GM19463 (cell line): ENCODE results near the gene ARHGAP24.

Source experiments
- ATAC-seq: cut with Tn5 transposase; IDR thresholded peaks from one replicate; pipeline ENCODE4 v1.9.1; 2021; ENCODE audit warnings: mild to moderate bottlenecking, moderate library complexity; ENCODE audit not compliant: unreplicated experiment

The ARHGAP24 gene

GRCh38 chr4:85577307-85577706 is 102.4 kb downstream of the ARHGAP24 start:
- ATAC-seq, result no peak

- no peak for ATAC-seq
Observed at GRCh38 chr4:85579942-85580341, 105.0 kb downstream of the ARHGAP24 start.

GRCh38 chr4:85580489-85580888 is 105.5 kb downstream of the ARHGAP24 start:
- no peak for ATAC-seq

- no peak for ATAC-seq
Observed at GRCh38 chr4:85587952-85588351, 113.0 kb downstream of the ARHGAP24 start.

GRCh38 chr4:85591406-85592098 is 116.6 kb downstream of the ARHGAP24 start:
- ATAC-seq, result no peak

GRCh38 chr4:85595098-85595775 is 120.3 kb downstream of the ARHGAP24 start:
- ATAC-seq, result no peak

GRCh38 chr4:85595796-85596559 is 121.0 kb downstream of the ARHGAP24 start:
- no peak for ATAC-seq

GRCh38 chr4:85598936-85599335 is 124.0 kb downstream of the ARHGAP24 start:
- no peak for ATAC-seq

GRCh38 chr4:85600501-85600900 is 125.6 kb downstream of the ARHGAP24 start:
- no peak for ATAC-seq

GRCh38 chr4:85603437-85604336 is 128.7 kb downstream of the ARHGAP24 start:
- peak; percentile 47 for ATAC-seq

- ATAC-seq, result no peak
Observed at GRCh38 chr4:85606505-85606904, 131.6 kb downstream of the ARHGAP24 start.

- peak; percentile 59 for ATAC-seq
Observed at GRCh38 chr4:85607624-85608023, 132.7 kb downstream of the ARHGAP24 start.

GRCh38 chr4:85610450-85610849 is 135.5 kb downstream of the ARHGAP24 start:
- peak; percentile 87 for ATAC-seq

GRCh38 chr4:85611661-85612060 is 136.7 kb downstream of the ARHGAP24 start:
- no peak for ATAC-seq

GRCh38 chr4:85613901-85614300 is 139.0 kb downstream of the ARHGAP24 start:
- no peak for ATAC-seq

GRCh38 chr4:85615952-85616351 is 141.0 kb downstream of the ARHGAP24 start:
- no peak for ATAC-seq

- ATAC-seq, result no peak
Observed at GRCh38 chr4:85617202-85617601, 142.3 kb downstream of the ARHGAP24 start.

GRCh38 chr4:85632981-85633380 is 158.0 kb downstream of the ARHGAP24 start:
- no peak for ATAC-seq

- ATAC-seq, result no peak
Observed at GRCh38 chr4:85637778-85638177, 162.8 kb downstream of the ARHGAP24 start.

- no peak for ATAC-seq
Observed at GRCh38 chr4:85639946-85640345, 165.0 kb downstream of the ARHGAP24 start.
